Panc1 (cell line): ENCODE results near the gene MIPEP. TPM values are rescaled to one million over a fixed set of nuclear protein-coding genes. Genes with fewer than 3 reads are reported as not detected.

Experiments
- ATAC-seq: fragments of 200-7000 bp; cut with Tn5 transposase; 2 replicates; pipeline ENCODE4 v1.9.1; 2020; ENCODE audit warnings: mild to moderate bottlenecking, moderate library complexity
- BruUV-seq: library from RNA; stranded (reverse); fragments of 400-500 nt; replicated peaks from 2 replicates; lab custom pipeline; 2021; lab: Mats Ljungman, UMichigan
- CTCF ChIA-PET: fragments of 300-600 bp; sonication (Branson Sonifier 250); formaldehyde crosslinking; loops from one replicate; lab custom pipeline; 2022; ENCODE audit warnings: antibody characterized with exemption; lab: Charles Lee
- POLR2A ChIA-PET: fragments of 300-600 bp; sonication (Branson Sonifier 250); formaldehyde crosslinking; loops from one replicate; lab custom pipeline; 2022; ENCODE audit warnings: antibody characterized with exemption; lab: Charles Lee
- DNase-seq: peaks from one replicate; pipeline ENCODE4 v3.0.0-alpha.2; 2010; ENCODE audit warnings: low read depth, low spot score
- H3K27ac ChIP-seq: 2 replicates; pipeline ENCODE4 v1.5.1; 2011; ENCODE audit warnings: mild to moderate bottlenecking, low read length, inconsistent platforms
- H3K27me3 ChIP-seq: fragments of 200-500 bp; sonication (Bioruptor generic); 2 replicates; pipeline ENCODE4 v1.6.0; 2014; ENCODE audit warnings: low read length, inconsistent platforms; ENCODE audit not compliant: control insufficient read depth, insufficient read depth
- H3K36me3 ChIP-seq: fragments of 200-500 bp; sonication (Bioruptor generic); 2 replicates; pipeline ENCODE4 v1.5.1; 2014; ENCODE audit warnings: inconsistent platforms, mild to moderate bottlenecking, low read length, moderate library complexity; ENCODE audit not compliant: control insufficient read depth, insufficient read depth
- H3K4me1 ChIP-seq: 2 replicates; pipeline ENCODE4 v1.5.1; 2011; ENCODE audit warnings: inconsistent platforms, mild to moderate bottlenecking, low read length, moderate library complexity; ENCODE audit not compliant: control insufficient read depth, insufficient read depth
- H3K4me3 ChIP-seq, 2 experiments: 2 replicates each; pipeline ENCODE4 v1.5.1; 2011 to 2012; ENCODE audit warnings: low read depth in 2 of 2, low read length in 2 of 2, mild to moderate bottlenecking in 2 of 2, inconsistent platforms in 1 of 2, moderate library complexity in 1 of 2
- H3K9me3 ChIP-seq: fragments of 200-500 bp; sonication (Bioruptor generic); 2 replicates; pipeline ENCODE4 v1.5.1; 2014; ENCODE audit warnings: low read depth, mild to moderate bottlenecking, inconsistent platforms, low read length, moderate library complexity; ENCODE audit not compliant: control insufficient read depth, insufficient read depth
- POLR2AphosphoS5 ChIP-seq: IDR thresholded peaks from 2 replicates; pipeline ENCODE4 v1.6.1; 2012; ENCODE audit warnings: mild to moderate bottlenecking, low read depth, low read length, moderate library complexity
- SIN3A ChIP-seq: IDR thresholded peaks from 2 replicates; pipeline ENCODE4 v1.6.1; 2012; ENCODE audit warnings: low read depth, mild to moderate bottlenecking, low read length, moderate library complexity, borderline replicate concordance; ENCODE audit not compliant: insufficient read depth
- TCF7L2 ChIP-seq: IDR thresholded peaks from 2 replicates; pipeline ENCODE4 v1.6.1; 2011; ENCODE audit warnings: mild to moderate bottlenecking, low read depth, low read length, inconsistent platforms
- in situ Hi-C: cut with HindIII; loops from 2 replicates; pipeline ENCODE4 v1.10.0; 2016; ENCODE audit warnings: low sequenced_read_pairs, low pct_unique_long_range_greater_than_20kb
- intact Hi-C: fragments of 100-400 bp; cut with micrococcal nuclease; formaldehyde crosslinking; loops from one replicate; pipeline ENCODE4 v1.10.0; 2022; ENCODE audit not compliant: unreplicated experiment
- total RNA-seq: library from RNA; stranded (reverse); gene quantifications from one replicate; pipeline ENCODE4 v1.2.1, GENCODE V29; 2021; ENCODE audit not compliant: unreplicated experiment
- TF ChIP-seq, protein P1 (sequence below), 2 experiments: IDR thresholded peaks; 2 replicates each; pipeline ENCODE4 v1.6.1; 2011 to 2012; ENCODE audit warnings: low read depth in 2 of 2, control low read depth in 1 of 2, low read length in 1 of 2, mild to moderate bottlenecking in 1 of 2, moderate library complexity in 1 of 2; ENCODE audit not compliant: insufficient read depth in 1 of 2
- TF ChIP-seq, protein P2 (sequence below): fragments of 450-650 bp; IDR thresholded peaks from 2 replicates; pipeline ENCODE4 v1.5.1; 2017; ENCODE audit warnings: mild to moderate bottlenecking

MIPEP gene
- total RNA-seq, 1 experiment from 2014 or later = 13.8 TPM

DNA sequence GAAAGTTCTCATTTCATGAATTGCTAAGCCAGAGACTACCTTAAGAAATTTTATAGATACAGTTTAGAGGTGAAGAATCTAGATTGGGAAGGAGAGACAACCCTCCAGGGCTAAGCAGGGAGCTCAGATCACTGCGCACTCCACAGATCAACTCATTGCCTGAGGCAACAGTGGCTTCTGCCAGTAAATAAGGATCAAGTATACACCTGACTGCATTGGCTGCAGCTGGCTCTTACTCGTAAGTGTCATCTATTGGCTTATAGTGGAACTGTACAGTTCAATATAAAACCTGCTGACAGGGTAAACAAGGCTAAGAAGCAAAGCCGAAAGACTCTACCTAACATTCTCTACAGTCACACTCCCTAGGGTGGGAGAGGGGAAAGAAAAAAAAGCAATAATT lies 26.1 kb upstream of the MIPEP start:
- CTCF ChIA-PET = no interaction called here
- in situ Hi-C loops = no loop called here

DNA sequence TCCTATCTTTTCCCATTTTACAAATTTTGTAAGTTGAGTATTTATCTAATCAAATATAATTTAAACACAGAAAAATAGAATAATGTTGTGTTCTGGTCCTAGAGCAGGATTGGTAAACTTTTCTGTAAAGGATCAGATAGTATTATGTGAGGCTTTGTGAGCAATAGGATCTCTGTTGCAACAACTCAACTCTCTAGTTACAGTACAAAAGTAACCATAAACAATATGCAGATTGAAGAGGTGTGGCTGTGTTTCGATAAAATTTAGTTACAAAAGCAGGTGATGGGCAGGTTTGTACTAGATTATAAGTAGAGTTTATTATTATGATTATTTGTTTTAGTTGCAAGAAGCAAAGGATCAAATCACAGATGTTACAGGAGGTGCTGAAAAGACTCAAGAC lies 23.3 kb upstream of the MIPEP start:
- intact Hi-C loops (no loop called here), in situ Hi-C loops (no loop called here)
- no peak overlapping the region for H3K4me3 ChIP-seq
- no peaks in the 10 kb centered on the region for H3K9me3 ChIP-seq
- ATAC-seq (no peak), DNase-seq (no peak)
- CTCF ChIA-PET = no interaction called here
- no peaks in the 10 kb centered on the region for H3K36me3 ChIP-seq
- no peaks in the 10 kb centered on the region for H3K4me1 ChIP-seq
- no peak overlapping the region for H3K27ac ChIP-seq
- H3K27me3 ChIP-seq = peaks cover 7% of the 10 kb centered on the region
- TF ChIP-seq, protein P1, sequence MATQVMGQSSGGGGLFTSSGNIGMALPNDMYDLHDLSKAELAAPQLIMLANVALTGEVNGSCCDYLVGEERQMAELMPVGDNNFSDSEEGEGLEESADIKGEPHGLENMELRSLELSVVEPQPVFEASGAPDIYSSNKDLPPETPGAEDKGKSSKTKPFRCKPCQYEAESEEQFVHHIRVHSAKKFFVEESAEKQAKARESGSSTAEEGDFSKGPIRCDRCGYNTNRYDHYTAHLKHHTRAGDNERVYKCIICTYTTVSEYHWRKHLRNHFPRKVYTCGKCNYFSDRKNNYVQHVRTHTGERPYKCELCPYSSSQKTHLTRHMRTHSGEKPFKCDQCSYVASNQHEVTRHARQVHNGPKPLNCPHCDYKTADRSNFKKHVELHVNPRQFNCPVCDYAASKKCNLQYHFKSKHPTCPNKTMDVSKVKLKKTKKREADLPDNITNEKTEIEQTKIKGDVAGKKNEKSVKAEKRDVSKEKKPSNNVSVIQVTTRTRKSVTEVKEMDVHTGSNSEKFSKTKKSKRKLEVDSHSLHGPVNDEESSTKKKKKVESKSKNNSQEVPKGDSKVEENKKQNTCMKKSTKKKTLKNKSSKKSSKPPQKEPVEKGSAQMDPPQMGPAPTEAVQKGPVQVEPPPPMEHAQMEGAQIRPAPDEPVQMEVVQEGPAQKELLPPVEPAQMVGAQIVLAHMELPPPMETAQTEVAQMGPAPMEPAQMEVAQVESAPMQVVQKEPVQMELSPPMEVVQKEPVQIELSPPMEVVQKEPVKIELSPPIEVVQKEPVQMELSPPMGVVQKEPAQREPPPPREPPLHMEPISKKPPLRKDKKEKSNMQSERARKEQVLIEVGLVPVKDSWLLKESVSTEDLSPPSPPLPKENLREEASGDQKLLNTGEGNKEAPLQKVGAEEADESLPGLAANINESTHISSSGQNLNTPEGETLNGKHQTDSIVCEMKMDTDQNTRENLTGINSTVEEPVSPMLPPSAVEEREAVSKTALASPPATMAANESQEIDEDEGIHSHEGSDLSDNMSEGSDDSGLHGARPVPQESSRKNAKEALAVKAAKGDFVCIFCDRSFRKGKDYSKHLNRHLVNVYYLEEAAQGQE (IDR thresholded peaks at IDR 0.05; ENCODE audit: insufficient read depth in 1 of 2, low read depth in 2 of 2, low read length in 1 of 2) = no peak
- TF ChIP-seq, protein P2, sequence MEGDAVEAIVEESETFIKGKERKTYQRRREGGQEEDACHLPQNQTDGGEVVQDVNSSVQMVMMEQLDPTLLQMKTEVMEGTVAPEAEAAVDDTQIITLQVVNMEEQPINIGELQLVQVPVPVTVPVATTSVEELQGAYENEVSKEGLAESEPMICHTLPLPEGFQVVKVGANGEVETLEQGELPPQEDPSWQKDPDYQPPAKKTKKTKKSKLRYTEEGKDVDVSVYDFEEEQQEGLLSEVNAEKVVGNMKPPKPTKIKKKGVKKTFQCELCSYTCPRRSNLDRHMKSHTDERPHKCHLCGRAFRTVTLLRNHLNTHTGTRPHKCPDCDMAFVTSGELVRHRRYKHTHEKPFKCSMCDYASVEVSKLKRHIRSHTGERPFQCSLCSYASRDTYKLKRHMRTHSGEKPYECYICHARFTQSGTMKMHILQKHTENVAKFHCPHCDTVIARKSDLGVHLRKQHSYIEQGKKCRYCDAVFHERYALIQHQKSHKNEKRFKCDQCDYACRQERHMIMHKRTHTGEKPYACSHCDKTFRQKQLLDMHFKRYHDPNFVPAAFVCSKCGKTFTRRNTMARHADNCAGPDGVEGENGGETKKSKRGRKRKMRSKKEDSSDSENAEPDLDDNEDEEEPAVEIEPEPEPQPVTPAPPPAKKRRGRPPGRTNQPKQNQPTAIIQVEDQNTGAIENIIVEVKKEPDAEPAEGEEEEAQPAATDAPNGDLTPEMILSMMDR = no peak
- TF ChIP-seq POLR2AphosphoS5 (no peak), SIN3A (no peak), TCF7L2 (no peak)
- BruUV-seq = no TSS peak
- POLR2A ChIA-PET = no interaction called here

More for the DNA sequence above, 26.1 kb upstream of the MIPEP start:
- POLR2A ChIA-PET = no interaction called here
- DNase-seq = no peak
- intact Hi-C loops = no loop called here
- Histone ChIP-seq H3K27me3 (peaks cover 9% of the 10 kb centered on the region), H3K4me1 (no peaks in the 10 kb centered on the region), H3K36me3 (no peaks in the 10 kb centered on the region), H3K27ac (no peak overlapping the region), H3K9me3 (no peaks in the 10 kb centered on the region), H3K4me3 (no peak overlapping the region)
- BruUV-seq = no TSS peak
- no peak for ATAC-seq
- TF ChIP-seq, protein P1 (IDR thresholded peaks at IDR 0.05; ENCODE audit: insufficient read depth in 1 of 2, low read depth in 2 of 2, low read length in 1 of 2) = no peak
- TF ChIP-seq POLR2AphosphoS5 (no peak), SIN3A (no peak), TCF7L2 (no peak)
- TF ChIP-seq, protein P2 = no peak
